WTC11 (cell line): ENCODE data around the gene OR2AG2. TPM values are rescaled to one million over a fixed set of nuclear protein-coding genes. Genes with fewer than 3 reads are reported as not detected.

Experiments
- ATAC-seq: fragments of 200-7000 bp; cut with Tn5 transposase; 2 replicates; pipeline ENCODE4 v1.10.0; 2021; ENCODE audit warnings: mild to moderate bottlenecking, moderate library complexity
- CTCF ChIA-PET: fragments of 300-600 bp; sonication (Branson Sonifier 250); formaldehyde crosslinking; loops from one replicate; lab custom pipeline; 2021; ENCODE audit warnings: antibody characterized with exemption; lab: Charles Lee
- POLR2A ChIA-PET: fragments of 350-600 bp; sonication (Branson Sonifier 250); formaldehyde crosslinking; loops from one replicate; lab custom pipeline; 2021; ENCODE audit warnings: antibody characterized with exemption; lab: Charles Lee
- DNase-seq: peaks from one replicate; pipeline ENCODE4 v3.0.0; 2021; ENCODE audit warnings: low spot score
- H3K27ac Mint-ChIP-seq: 2 replicates; pipeline ENCODE4 v1.8.0; 2021; ENCODE audit warnings: mixed read lengths
- H3K27me3 Mint-ChIP-seq: 2 replicates; pipeline ENCODE4 v1.8.0; 2021; ENCODE audit warnings: low read depth, mild to moderate bottlenecking, moderate library complexity, mixed read lengths
- H3K36me3 Mint-ChIP-seq: 2 replicates; pipeline ENCODE4 v1.8.0; 2021; ENCODE audit warnings: mixed read lengths
- H3K4me1 Mint-ChIP-seq: 2 replicates; pipeline ENCODE4 v1.8.0; 2022; ENCODE audit warnings: mixed read lengths
- H3K4me3 Mint-ChIP-seq: 2 replicates; pipeline ENCODE4 v1.8.0; 2021; ENCODE audit warnings: mild to moderate bottlenecking, moderate library complexity, mixed read lengths
- H3K9me3 Mint-ChIP-seq: 2 replicates; pipeline ENCODE4 v1.8.0; 2021; ENCODE audit warnings: mixed read lengths
- CREB1 ChIP-seq: sonication (generic); formaldehyde crosslinking; IDR thresholded peaks from 2 replicates; pipeline ENCODE4 v1.8.0; 2023; ENCODE audit warnings: mild to moderate bottlenecking, missing genetic modification reagents
- EMX1 ChIP-seq: fragments of 250-450 bp; sonication (Bioruptor Pico); IDR thresholded peaks from 2 replicates; pipeline ENCODE4 v1.8.0; 2021; ENCODE audit warnings: mild to moderate bottlenecking
- FOXP1 ChIP-seq: sonication (generic); formaldehyde crosslinking; IDR thresholded peaks from 2 replicates; pipeline ENCODE4 v1.8.0; 2022; ENCODE audit warnings: missing genetic modification reagents, mild to moderate bottlenecking, moderate library complexity, borderline replicate concordance
- GRHL2 ChIP-seq: fragments of 250-450 bp; sonication (Bioruptor Pico); IDR thresholded peaks from 2 replicates; pipeline ENCODE4 v1.8.0; 2022; ENCODE audit warnings: mild to moderate bottlenecking, moderate library complexity; ENCODE audit not compliant: insufficient replicate concordance, severe bottlenecking
- JAZF1 ChIP-seq: fragments of 250-450 bp; sonication (Bioruptor Pico); IDR thresholded peaks from 2 replicates; pipeline ENCODE4 v1.9.0; 2021; ENCODE audit warnings: moderate library complexity, mild to moderate bottlenecking, inconsistent platforms
- JUN ChIP-seq: sonication (generic); formaldehyde crosslinking; IDR thresholded peaks from 2 replicates; pipeline ENCODE4 v1.8.0; 2023; ENCODE audit warnings: mild to moderate bottlenecking, missing genetic modification reagents
- KAT7 ChIP-seq: sonication (generic); formaldehyde crosslinking; IDR thresholded peaks from 2 replicates; pipeline ENCODE4 v1.8.1; 2023; ENCODE audit warnings: missing genetic modification reagents, mild to moderate bottlenecking, borderline replicate concordance
- MYBL2 ChIP-seq: sonication (generic); formaldehyde crosslinking; IDR thresholded peaks from 2 replicates; pipeline ENCODE4 v1.8.1; 2023; ENCODE audit warnings: mild to moderate bottlenecking, moderate library complexity, missing genetic modification reagents
- NFATC4 ChIP-seq: fragments of 250-450 bp; sonication (Bioruptor Pico); IDR thresholded peaks from 2 replicates; pipeline ENCODE4 v1.9.0; 2021; ENCODE audit warnings: mild to moderate bottlenecking
- NR3C1 ChIP-seq: sonication (generic); formaldehyde crosslinking; conservative IDR thresholded peaks from 2 replicates; pipeline ENCODE4 v1.8.1; 2023; ENCODE audit warnings: low read depth, mild to moderate bottlenecking, missing genetic modification reagents
- RORB ChIP-seq: fragments of 250-450 bp; sonication (Bioruptor Pico); IDR thresholded peaks from 2 replicates; pipeline ENCODE4 v1.9.0; 2021; ENCODE audit warnings: mild to moderate bottlenecking
- ZNF396 ChIP-seq: fragments of 250-450 bp; sonication (Bioruptor Pico); IDR thresholded peaks from 2 replicates; pipeline ENCODE4 v1.8.0; 2021; ENCODE audit warnings: mild to moderate bottlenecking, moderate library complexity, borderline replicate concordance
- ZNF671 ChIP-seq: fragments of 250-450 bp; sonication (Bioruptor Pico); IDR thresholded peaks from 2 replicates; pipeline ENCODE4 v1.8.0; 2021; ENCODE audit warnings: mild to moderate bottlenecking
- total RNA-seq: library from RNA; stranded (reverse); gene quantifications from 3 replicates; pipeline ENCODE4 v1.2.3, GENCODE V29; 2021
- TF ChIP-seq, protein P1 (sequence below): sonication (generic); formaldehyde crosslinking; IDR thresholded peaks from 2 replicates; pipeline ENCODE4 v1.8.1; 2022; ENCODE audit warnings: mild to moderate bottlenecking, moderate library complexity, missing genetic modification reagents
- TF ChIP-seq, protein P2 (sequence below): sonication (generic); formaldehyde crosslinking; IDR thresholded peaks from 2 replicates; pipeline ENCODE4 v1.8.1; 2023; ENCODE audit warnings: mild to moderate bottlenecking, missing genetic modification reagents
- TF ChIP-seq, protein P3 (sequence below): sonication (generic); formaldehyde crosslinking; conservative IDR thresholded peaks from 2 replicates; pipeline ENCODE4 v1.8.1; 2023; ENCODE audit warnings: mild to moderate bottlenecking, low read depth, missing genetic modification reagents, moderate library complexity
- TF ChIP-seq, protein P4 (sequence below): sonication (generic); formaldehyde crosslinking; IDR thresholded peaks from 2 replicates; pipeline ENCODE4 v1.8.0; 2023; ENCODE audit warnings: missing genetic modification reagents
- TF ChIP-seq, protein P5 (sequence below): sonication (generic); formaldehyde crosslinking; conservative IDR thresholded peaks from 2 replicates; pipeline ENCODE4 v1.8.1; 2022; ENCODE audit warnings: mild to moderate bottlenecking, missing genetic modification reagents
- TF ChIP-seq, protein P6 (sequence below): sonication (generic); formaldehyde crosslinking; IDR thresholded peaks from 2 replicates; pipeline ENCODE4 v1.8.1; 2022; ENCODE audit warnings: low read depth, mild to moderate bottlenecking, moderate library complexity, missing genetic modification reagents, borderline replicate concordance
- TF ChIP-seq, protein P7 (sequence below): sonication (generic); formaldehyde crosslinking; IDR thresholded peaks from 2 replicates; pipeline ENCODE4 v1.8.0; 2023; ENCODE audit warnings: mild to moderate bottlenecking, missing genetic modification reagents

Gene OR2AG2
- total RNA-seq, 1 experiment from 2014 or later: 0.17 TPM

DNA sequence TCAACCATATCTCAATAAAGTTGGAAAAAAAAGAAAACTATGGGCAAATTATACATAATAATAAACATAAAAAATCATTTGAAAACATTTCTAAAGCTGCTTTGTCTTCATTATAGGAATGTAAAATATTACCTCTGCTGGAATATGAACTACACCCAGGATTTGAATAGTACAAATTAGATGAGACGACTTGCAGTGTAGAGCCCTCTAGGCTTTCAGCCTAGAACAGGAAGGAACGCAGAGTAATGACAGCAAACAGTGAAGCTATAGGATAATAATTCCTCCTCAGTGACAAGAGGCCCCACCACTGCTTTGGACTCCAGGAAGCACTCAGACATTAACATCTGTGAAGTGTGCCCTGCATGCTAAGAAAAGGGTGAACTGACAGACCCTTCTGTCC is 18.8 kb upstream of the OR2AG2 start:
- ChIA-PET POLR2A (interaction anchor here (0.6 kb wide), 1 partner anchor 540 kb away, joined by 4 read pairs; no protein-coding TSS in a partner anchor), CTCF (interaction anchor here (1.8 kb wide), 1 partner anchor 22 kb away, joined by 9 read pairs; no protein-coding TSS in a partner anchor)
- H3K27ac Mint-ChIP-seq: no peak overlapping the region
- H3K27me3 Mint-ChIP-seq: no peaks in the 10 kb centered on the region; the same call in 1 of the 2 replicates
- ATAC-seq (no peak), DNase-seq (no peak)
- no peaks in the 10 kb centered on the region for H3K9me3 Mint-ChIP-seq
- no peaks in the 10 kb centered on the region for H3K4me1 Mint-ChIP-seq
- TF ChIP-seq KAT7 (CRISPR knock-in tag) (no peak), MYBL2 (CRISPR knock-in tag) (no peak), JUN (no peak), CREB1 (CRISPR knock-in tag) (no peak), NFATC4 (CRISPR knock-in tag) (no peak)
- H3K4me3 Mint-ChIP-seq: no peak overlapping the region
- H3K36me3 Mint-ChIP-seq: no peaks in the 10 kb centered on the region

DNA sequence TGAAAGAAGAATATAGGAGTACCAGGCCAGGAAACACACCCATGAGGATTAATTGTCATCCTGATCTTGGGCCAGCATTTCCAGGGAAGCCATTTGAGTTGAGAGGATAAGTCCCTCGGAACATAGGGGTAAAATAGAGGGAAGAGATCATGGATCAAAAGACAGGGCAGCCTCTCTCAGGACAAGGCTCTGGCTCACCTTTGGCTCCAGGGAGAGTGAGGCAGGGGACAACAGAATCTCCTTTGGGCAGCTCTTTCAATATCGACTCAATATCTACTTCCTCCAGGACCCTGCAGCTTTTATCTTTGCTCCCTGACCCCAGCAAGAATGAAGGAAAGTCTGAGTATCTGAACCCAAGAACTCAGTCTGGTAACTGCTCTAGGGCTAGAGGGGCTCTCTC is 10.9 kb upstream of the OR2AG2 start, which contains the start of gene OR2AG1:
OR2AG1 (plus strand) TSS at position 301 of the 400 bp plus-strand sequence. CDS start 2,018 bp downstream, outside the sequence.
- CTCF ChIA-PET: interaction anchor here (0.8 to 2.1 kb wide), 2 partner anchors 28 to 30 kb away, joined by 3 to 10 read pairs; no protein-coding TSS in a partner anchor
- TF ChIP-seq NR3C1 (CRISPR knock-in tag) (no peak), ZNF671 (CRISPR knock-in tag) (no peak), EMX1 (CRISPR knock-in tag) (no peak), RORB (CRISPR knock-in tag) (no peak), FOXP1 (no peak), JAZF1 (CRISPR knock-in tag) (no peak), ZNF396 (CRISPR knock-in tag) (no peak), GRHL2 (CRISPR knock-in tag) (no peak)
- TF ChIP-seq, protein P1, sequence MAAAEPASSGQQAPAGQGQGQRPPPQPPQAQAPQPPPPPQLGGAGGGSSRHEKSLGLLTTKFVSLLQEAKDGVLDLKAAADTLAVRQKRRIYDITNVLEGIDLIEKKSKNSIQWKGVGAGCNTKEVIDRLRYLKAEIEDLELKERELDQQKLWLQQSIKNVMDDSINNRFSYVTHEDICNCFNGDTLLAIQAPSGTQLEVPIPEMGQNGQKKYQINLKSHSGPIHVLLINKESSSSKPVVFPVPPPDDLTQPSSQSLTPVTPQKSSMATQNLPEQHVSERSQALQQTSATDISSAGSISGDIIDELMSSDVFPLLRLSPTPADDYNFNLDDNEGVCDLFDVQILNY: no peak
- TF ChIP-seq, protein P2, sequence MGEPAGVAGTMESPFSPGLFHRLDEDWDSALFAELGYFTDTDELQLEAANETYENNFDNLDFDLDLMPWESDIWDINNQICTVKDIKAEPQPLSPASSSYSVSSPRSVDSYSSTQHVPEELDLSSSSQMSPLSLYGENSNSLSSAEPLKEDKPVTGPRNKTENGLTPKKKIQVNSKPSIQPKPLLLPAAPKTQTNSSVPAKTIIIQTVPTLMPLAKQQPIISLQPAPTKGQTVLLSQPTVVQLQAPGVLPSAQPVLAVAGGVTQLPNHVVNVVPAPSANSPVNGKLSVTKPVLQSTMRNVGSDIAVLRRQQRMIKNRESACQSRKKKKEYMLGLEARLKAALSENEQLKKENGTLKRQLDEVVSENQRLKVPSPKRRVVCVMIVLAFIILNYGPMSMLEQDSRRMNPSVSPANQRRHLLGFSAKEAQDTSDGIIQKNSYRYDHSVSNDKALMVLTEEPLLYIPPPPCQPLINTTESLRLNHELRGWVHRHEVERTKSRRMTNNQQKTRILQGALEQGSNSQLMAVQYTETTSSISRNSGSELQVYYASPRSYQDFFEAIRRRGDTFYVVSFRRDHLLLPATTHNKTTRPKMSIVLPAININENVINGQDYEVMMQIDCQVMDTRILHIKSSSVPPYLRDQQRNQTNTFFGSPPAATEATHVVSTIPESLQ (CRISPR knock-in tag): no peak
- TF ChIP-seq, protein P3, sequence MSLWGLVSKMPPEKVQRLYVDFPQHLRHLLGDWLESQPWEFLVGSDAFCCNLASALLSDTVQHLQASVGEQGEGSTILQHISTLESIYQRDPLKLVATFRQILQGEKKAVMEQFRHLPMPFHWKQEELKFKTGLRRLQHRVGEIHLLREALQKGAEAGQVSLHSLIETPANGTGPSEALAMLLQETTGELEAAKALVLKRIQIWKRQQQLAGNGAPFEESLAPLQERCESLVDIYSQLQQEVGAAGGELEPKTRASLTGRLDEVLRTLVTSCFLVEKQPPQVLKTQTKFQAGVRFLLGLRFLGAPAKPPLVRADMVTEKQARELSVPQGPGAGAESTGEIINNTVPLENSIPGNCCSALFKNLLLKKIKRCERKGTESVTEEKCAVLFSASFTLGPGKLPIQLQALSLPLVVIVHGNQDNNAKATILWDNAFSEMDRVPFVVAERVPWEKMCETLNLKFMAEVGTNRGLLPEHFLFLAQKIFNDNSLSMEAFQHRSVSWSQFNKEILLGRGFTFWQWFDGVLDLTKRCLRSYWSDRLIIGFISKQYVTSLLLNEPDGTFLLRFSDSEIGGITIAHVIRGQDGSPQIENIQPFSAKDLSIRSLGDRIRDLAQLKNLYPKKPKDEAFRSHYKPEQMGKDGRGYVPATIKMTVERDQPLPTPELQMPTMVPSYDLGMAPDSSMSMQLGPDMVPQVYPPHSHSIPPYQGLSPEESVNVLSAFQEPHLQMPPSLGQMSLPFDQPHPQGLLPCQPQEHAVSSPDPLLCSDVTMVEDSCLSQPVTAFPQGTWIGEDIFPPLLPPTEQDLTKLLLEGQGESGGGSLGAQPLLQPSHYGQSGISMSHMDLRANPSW (CRISPR knock-in tag): no peak
- TF ChIP-seq, protein P4, sequence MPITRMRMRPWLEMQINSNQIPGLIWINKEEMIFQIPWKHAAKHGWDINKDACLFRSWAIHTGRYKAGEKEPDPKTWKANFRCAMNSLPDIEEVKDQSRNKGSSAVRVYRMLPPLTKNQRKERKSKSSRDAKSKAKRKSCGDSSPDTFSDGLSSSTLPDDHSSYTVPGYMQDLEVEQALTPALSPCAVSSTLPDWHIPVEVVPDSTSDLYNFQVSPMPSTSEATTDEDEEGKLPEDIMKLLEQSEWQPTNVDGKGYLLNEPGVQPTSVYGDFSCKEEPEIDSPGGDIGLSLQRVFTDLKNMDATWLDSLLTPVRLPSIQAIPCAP (CRISPR knock-in tag): no peak
- TF ChIP-seq, protein P5, sequence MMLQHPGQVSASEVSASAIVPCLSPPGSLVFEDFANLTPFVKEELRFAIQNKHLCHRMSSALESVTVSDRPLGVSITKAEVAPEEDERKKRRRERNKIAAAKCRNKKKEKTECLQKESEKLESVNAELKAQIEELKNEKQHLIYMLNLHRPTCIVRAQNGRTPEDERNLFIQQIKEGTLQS (CRISPR knock-in tag): no peak
- TF ChIP-seq, protein P6, sequence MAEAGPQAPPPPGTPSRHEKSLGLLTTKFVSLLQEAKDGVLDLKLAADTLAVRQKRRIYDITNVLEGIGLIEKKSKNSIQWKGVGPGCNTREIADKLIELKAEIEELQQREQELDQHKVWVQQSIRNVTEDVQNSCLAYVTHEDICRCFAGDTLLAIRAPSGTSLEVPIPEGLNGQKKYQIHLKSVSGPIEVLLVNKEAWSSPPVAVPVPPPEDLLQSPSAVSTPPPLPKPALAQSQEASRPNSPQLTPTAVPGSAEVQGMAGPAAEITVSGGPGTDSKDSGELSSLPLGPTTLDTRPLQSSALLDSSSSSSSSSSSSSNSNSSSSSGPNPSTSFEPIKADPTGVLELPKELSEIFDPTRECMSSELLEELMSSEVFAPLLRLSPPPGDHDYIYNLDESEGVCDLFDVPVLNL: no peak
- TF ChIP-seq, protein P7, sequence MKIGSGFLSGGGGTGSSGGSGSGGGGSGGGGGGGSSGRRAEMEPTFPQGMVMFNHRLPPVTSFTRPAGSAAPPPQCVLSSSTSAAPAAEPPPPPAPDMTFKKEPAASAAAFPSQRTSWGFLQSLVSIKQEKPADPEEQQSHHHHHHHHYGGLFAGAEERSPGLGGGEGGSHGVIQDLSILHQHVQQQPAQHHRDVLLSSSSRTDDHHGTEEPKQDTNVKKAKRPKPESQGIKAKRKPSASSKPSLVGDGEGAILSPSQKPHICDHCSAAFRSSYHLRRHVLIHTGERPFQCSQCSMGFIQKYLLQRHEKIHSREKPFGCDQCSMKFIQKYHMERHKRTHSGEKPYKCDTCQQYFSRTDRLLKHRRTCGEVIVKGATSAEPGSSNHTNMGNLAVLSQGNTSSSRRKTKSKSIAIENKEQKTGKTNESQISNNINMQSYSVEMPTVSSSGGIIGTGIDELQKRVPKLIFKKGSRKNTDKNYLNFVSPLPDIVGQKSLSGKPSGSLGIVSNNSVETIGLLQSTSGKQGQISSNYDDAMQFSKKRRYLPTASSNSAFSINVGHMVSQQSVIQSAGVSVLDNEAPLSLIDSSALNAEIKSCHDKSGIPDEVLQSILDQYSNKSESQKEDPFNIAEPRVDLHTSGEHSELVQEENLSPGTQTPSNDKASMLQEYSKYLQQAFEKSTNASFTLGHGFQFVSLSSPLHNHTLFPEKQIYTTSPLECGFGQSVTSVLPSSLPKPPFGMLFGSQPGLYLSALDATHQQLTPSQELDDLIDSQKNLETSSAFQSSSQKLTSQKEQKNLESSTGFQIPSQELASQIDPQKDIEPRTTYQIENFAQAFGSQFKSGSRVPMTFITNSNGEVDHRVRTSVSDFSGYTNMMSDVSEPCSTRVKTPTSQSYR (CRISPR knock-in tag): no peak
- ATAC-seq (no peak), DNase-seq (no peak)
- POLR2A ChIA-PET: no interaction called here
- Mint-ChIP-seq H3K27ac (no peak within 1 kb of the TSS), H3K27me3 (no peaks in the 10 kb centered on the region; the same call in 1 of the 2 replicates), H3K4me1 (no peaks in the 10 kb centered on the region), H3K36me3 (no peaks in the 10 kb centered on the region), H3K9me3 (no peaks in the 10 kb centered on the region), H3K4me3 (no peak within 1 kb of the TSS)
